Measurements from ENCODE around the gene VWC2L.

The VWC2L gene

GRCh38 chr2:214471382-214471781, 60.5 kb downstream of the VWC2L start:
- DNase-seq, result no peak

GRCh38 chr2:214471990-214472389, 61.1 kb downstream of the VWC2L start:
- DNase-seq, result no peak

GRCh38 chr2:214477305-214477704, 66.5 kb downstream of the VWC2L start:
- no peak for DNase-seq

- no peak for DNase-seq
Observed at GRCh38 chr2:214481204-214481603, 70.3 kb downstream of the VWC2L start.

- DNase-seq, result no peak
Observed at GRCh38 chr2:214482728-214483127, 71.9 kb downstream of the VWC2L start.

- DNase-seq, result no peak
Observed at GRCh38 chr2:214484239-214484638, 73.4 kb downstream of the VWC2L start.

GRCh38 chr2:214484701-214485100, 73.8 kb downstream of the VWC2L start:
- no peak for DNase-seq

GRCh38 chr2:214489181-214489580, 78.3 kb downstream of the VWC2L start:
- no peak for DNase-seq

- no peak for DNase-seq
Observed at GRCh38 chr2:214489702-214490101, 78.8 kb downstream of the VWC2L start.

GRCh38 chr2:214492152-214492551, 81.3 kb downstream of the VWC2L start:
- no peak for DNase-seq

- DNase-seq, result no peak
Observed at GRCh38 chr2:214492608-214493007, 81.8 kb downstream of the VWC2L start.

- no peak for DNase-seq
Observed at GRCh38 chr2:214497489-214497888, 86.6 kb downstream of the VWC2L start.

GRCh38 chr2:214503568-214503967, 92.7 kb downstream of the VWC2L start:
- DNase-seq, result no peak

GRCh38 chr2:214504599-214505376, 93.9 kb downstream of the VWC2L start:
- DNase-seq, result no peak

GRCh38 chr2:214507032-214507431, 96.2 kb downstream of the VWC2L start:
- DNase-seq, result no peak

- no peak for DNase-seq
Observed at GRCh38 chr2:214514704-214515103, 103.8 kb downstream of the VWC2L start.

GRCh38 chr2:214515111-214515510, 104.3 kb downstream of the VWC2L start:
- DNase-seq, result no peak

- DNase-seq, result no peak
Observed at GRCh38 chr2:214519258-214519818, 108.5 kb downstream of the VWC2L start.

- no peak for DNase-seq
Observed at GRCh38 chr2:214529021-214529420, 118.2 kb downstream of the VWC2L start.

- no peak for DNase-seq
Observed at GRCh38 chr2:214529514-214529913, 118.7 kb downstream of the VWC2L start.

GRCh38 chr2:214533541-214533940, 122.7 kb downstream of the VWC2L start:
- DNase-seq, result no peak

- no peak for DNase-seq
Observed at GRCh38 chr2:214536625-214537024, 125.8 kb downstream of the VWC2L start.

- no peak for DNase-seq
Observed at GRCh38 chr2:214537929-214538328, 127.1 kb downstream of the VWC2L start.

- DNase-seq, result no peak
Observed at GRCh38 chr2:214542295-214542694, 131.4 kb downstream of the VWC2L start.

GRCh38 chr2:214542866-214543265, 132.0 kb downstream of the VWC2L start:
- no peak for DNase-seq
